K562 (cell line): ENCODE results near the gene CDCA4. TPM values are rescaled to one million over a fixed set of nuclear protein-coding genes. Genes with fewer than 3 reads are reported as not detected.
A peak's percentile ranks its signal among the peaks of the same experiment; 100 is the strongest.

Source experiments
- ATAC-seq: fragments of 200-7000 bp; cut with Tn5 transposase; 3 replicates; pipeline ENCODE4 v1.9.1; 2020; ENCODE audit warnings: moderate library complexity
- BruUV-seq: library from RNA; stranded (reverse); fragments of 400-500 nt; replicated peaks from 2 replicates; lab custom pipeline; 2021; lab: Mats Ljungman, UMichigan
- CTCF ChIA-PET: fragments of 300-600 bp; formaldehyde crosslinking; extraction: SDS; loops from one replicate; lab custom pipeline; 2021; ENCODE audit warnings: low intra/inter-chr PET ratio; lab: Yijun Ruan, JAX
- POLR2A ChIA-PET: fragments of 300-600, 350-650 bp; sonication (Branson Sonifier 250); formaldehyde crosslinking; extraction: SDS; loops from one replicate; lab custom pipeline; 2021; ENCODE audit warnings: antibody characterized with exemption, inconsistent platforms; lab: Yijun Ruan, JAX
- DNase-seq, 4 experiments: peaks; one replicate each; pipeline versions ENCODE4 v3.0.0 to v3.0.0-alpha.2; 2011 to 2018; ENCODE audit warnings: low spot score in 3 of 4, mixed read lengths in 3 of 4; ENCODE audit errors: extremely low read depth in 1 of 4
- FAIRE-seq: peaks from 2 replicates; lab custom pipeline; 2011; peaks lifted over from hg19 to GRCh38; lab: Jason Lieb, UNC
- H2AFZ ChIP-seq: 2 replicates; pipeline ENCODE4 v1.6.0; 2011; ENCODE audit warnings: low read depth, low read length, control low read depth, inconsistent platforms
- H3K27ac ChIP-seq: fragments of 200-600 bp; 3 replicates; pipeline ENCODE4 v1.8.0; 2011; ENCODE audit warnings: low read depth, mild to moderate bottlenecking, control low read depth, inconsistent platforms, low read length, moderate library complexity, mixed read lengths; ENCODE audit errors: extremely low read depth
- H3K27me3 ChIP-seq, 2 experiments: fragments of 300-600 bp in 1 of 2; 2 replicates in 1 of 2; 3 replicates in 1 of 2; pipeline versions ENCODE4 v1.6.0 to v1.8.0; 2011; ENCODE audit warnings: inconsistent platforms in 2 of 2, low read length in 2 of 2, mild to moderate bottlenecking in 1 of 2, mixed read lengths in 1 of 2, moderate library complexity in 1 of 2; ENCODE audit not compliant: control insufficient read depth in 2 of 2, insufficient read depth in 2 of 2
- H3K36me3 ChIP-seq: fragments of 300-600 bp; 3 replicates; pipeline ENCODE4 v1.8.0; 2011; ENCODE audit warnings: mild to moderate bottlenecking, low read length, inconsistent platforms; ENCODE audit not compliant: control insufficient read depth, insufficient read depth
- H3K4me1 ChIP-seq, 2 experiments: fragments of 200-600 bp in 1 of 2; replicated peaks in 1 of 2; 2 replicates in 1 of 2; 3 replicates in 1 of 2; pipeline versions ENCODE4 v1.5.1 to v1.8.0; 2011; ENCODE audit warnings: inconsistent platforms in 2 of 2, low read length in 2 of 2, mild to moderate bottlenecking in 1 of 2, mixed read lengths in 1 of 2, moderate library complexity in 1 of 2; ENCODE audit not compliant: control insufficient read depth in 2 of 2, insufficient read depth in 2 of 2
- H3K4me2 ChIP-seq: 2 replicates; pipeline ENCODE4 v1.6.1; 2011; ENCODE audit warnings: low read length, control low read depth, inconsistent platforms, mixed read lengths; ENCODE audit not compliant: insufficient read depth
- H3K4me3 ChIP-seq: fragments of 200-600 bp; sonication (generic), shearing (Covaris generic); 2 replicates; pipeline ENCODE4 v1.5.1; 2016; ENCODE audit warnings: control low read depth, inconsistent platforms
- H3K79me2 ChIP-seq: fragments of 200-600 bp; 3 replicates; pipeline ENCODE4 v1.8.0; 2011; ENCODE audit warnings: low read length, inconsistent platforms; ENCODE audit not compliant: control insufficient read depth, insufficient read depth
- H3K9ac ChIP-seq, 2 experiments: 2 replicates each; pipeline versions ENCODE4 v1.6.0 to v1.6.1; 2011; ENCODE audit warnings: low read depth in 2 of 2, low read length in 2 of 2, control low read depth in 1 of 2, inconsistent platforms in 1 of 2, mild to moderate bottlenecking in 1 of 2, mixed read lengths in 1 of 2; ENCODE audit not compliant: insufficient read depth in 1 of 2
- H3K9me1 ChIP-seq: one replicate; pipeline ENCODE4 v1.6.0; 2011; ENCODE audit warnings: inconsistent platforms, mild to moderate bottlenecking, low read length, moderate library complexity; ENCODE audit not compliant: control insufficient read depth, insufficient read depth
- H3K9me3 ChIP-seq: replicated peaks from 2 replicates; pipeline ENCODE4 v1.5.1; 2011; ENCODE audit warnings: low read depth, low read length, inconsistent platforms; ENCODE audit not compliant: control insufficient read depth, insufficient read depth
- H4K20me1 ChIP-seq: replicated peaks from 2 replicates; pipeline ENCODE4 v1.6.1; 2011; ENCODE audit warnings: low read length, inconsistent platforms, mixed read lengths; ENCODE audit not compliant: control insufficient read depth, insufficient read depth
- TAF15 ChIP-seq: fragments of 200-400 bp; formaldehyde crosslinking; IDR thresholded peaks from 2 replicates; pipeline ENCODE4 v1.6.1; 2017; ENCODE audit warnings: mild to moderate bottlenecking, low read depth, low read length, moderate library complexity
- ZNF217 ChIP-seq: sonication (generic); formaldehyde crosslinking; IDR thresholded peaks from 2 replicates; pipeline ENCODE4 v1.8.0; 2022; ENCODE audit warnings: mild to moderate bottlenecking, missing genetic modification reagents
- ZNF589 ChIP-seq: fragments of 200-800 bp; sonication (Bioruptor generic); IDR thresholded peaks from 2 replicates; pipeline ENCODE4 v1.6.1; 2016; ENCODE audit warnings: low read depth, missing genetic modification characterization, missing compliant biosample characterization
- WGBS: fragments of 100-300 bp; shearing (Covaris generic); methylation state at CpG from one replicate; pipeline ENCODE4 v1.1.6; 2016; ENCODE audit warnings: low coverage, mixed read lengths; ENCODE audit not compliant: insufficient coverage; ENCODE audit errors: missing lambda C conversion rate; 5-methylcytosine and 5-hydroxymethylcytosine counted together
- in situ Hi-C: fragments of 300-500 bp; cut with MboI; formaldehyde crosslinking; loops from 4 replicates; pipeline ENCODE4 v1.15.0; 2018; ENCODE audit warnings: inconsistent platforms, mixed read lengths
- intact Hi-C: fragments of 100-400 bp; cut with micrococcal nuclease; formaldehyde crosslinking; loops from 2 replicates; pipeline ENCODE4 v1.14.2; 2022
- polyA plus RNA-seq, 8 experiments: library from polyadenylated mRNA; depleted of rRNA in 4 of 8; stranded (reverse) in 5 of 8; unstranded in 3 of 8; fragments of >200 nt; fragmentation: Nextera tagmentation in 2 of 8; fragmentation: Illumina TruSeq in 1 of 8; extraction: Ambion mirVana in 2 of 8; extraction: Trizol in 1 of 8; gene quantifications; 2 replicates each; pipeline versions ENCODE4 v1.2.1 to v1.2.3, GENCODE V29; 2011 to 2014; ENCODE audit warnings: inconsistent platforms in 1 of 8, missing spikeins in 1 of 8
- total RNA-seq, 7 experiments: library from RNA; depleted of rRNA in 6 of 7; stranded (reverse); fragments of >200 nt in 6 of 7; fragmentation: Illumina TruSeq in 2 of 7; extraction: Trizol in 2 of 7; gene quantifications; 2 replicates each; pipeline versions ENCODE4 v1.2.1 to v1.2.3, GENCODE V29; 2011 to 2021; ENCODE audit warnings: low replicate concordance in 1 of 7
- TF ChIP-seq, protein P1 (sequence below), 2 experiments: fragments of 450-650 bp; IDR thresholded peaks; 2 replicates each; pipeline ENCODE4 v1.6.1; 2016; ENCODE audit warnings: mild to moderate bottlenecking in 2 of 2, borderline replicate concordance in 1 of 2, low read depth in 1 of 2, moderate library complexity in 1 of 2
- TF ChIP-seq, protein P2 (sequence below), 3 experiments: IDR thresholded peaks in 2 of 3; conservative IDR thresholded peaks in 1 of 3; 2 replicates each; pipeline ENCODE4 v1.5.1; 2011 to 2012; ENCODE audit warnings: low read length in 3 of 3, mild to moderate bottlenecking in 3 of 3, control low read depth in 2 of 3, improper control_type of control experiment in 1 of 3, inconsistent platforms in 1 of 3, low read depth in 1 of 3, mixed read lengths in 1 of 3, moderate library complexity in 1 of 3; ENCODE audit not compliant: insufficient read depth in 2 of 3

Gene CDCA4
- total and polyA plus RNA-seq, 9 of the 15 experiments (the other 6 are each of a cell fraction or from before 2014, with no cell fraction given), result 6.6 to 44.2 (median 23.0) TPM

DNA sequence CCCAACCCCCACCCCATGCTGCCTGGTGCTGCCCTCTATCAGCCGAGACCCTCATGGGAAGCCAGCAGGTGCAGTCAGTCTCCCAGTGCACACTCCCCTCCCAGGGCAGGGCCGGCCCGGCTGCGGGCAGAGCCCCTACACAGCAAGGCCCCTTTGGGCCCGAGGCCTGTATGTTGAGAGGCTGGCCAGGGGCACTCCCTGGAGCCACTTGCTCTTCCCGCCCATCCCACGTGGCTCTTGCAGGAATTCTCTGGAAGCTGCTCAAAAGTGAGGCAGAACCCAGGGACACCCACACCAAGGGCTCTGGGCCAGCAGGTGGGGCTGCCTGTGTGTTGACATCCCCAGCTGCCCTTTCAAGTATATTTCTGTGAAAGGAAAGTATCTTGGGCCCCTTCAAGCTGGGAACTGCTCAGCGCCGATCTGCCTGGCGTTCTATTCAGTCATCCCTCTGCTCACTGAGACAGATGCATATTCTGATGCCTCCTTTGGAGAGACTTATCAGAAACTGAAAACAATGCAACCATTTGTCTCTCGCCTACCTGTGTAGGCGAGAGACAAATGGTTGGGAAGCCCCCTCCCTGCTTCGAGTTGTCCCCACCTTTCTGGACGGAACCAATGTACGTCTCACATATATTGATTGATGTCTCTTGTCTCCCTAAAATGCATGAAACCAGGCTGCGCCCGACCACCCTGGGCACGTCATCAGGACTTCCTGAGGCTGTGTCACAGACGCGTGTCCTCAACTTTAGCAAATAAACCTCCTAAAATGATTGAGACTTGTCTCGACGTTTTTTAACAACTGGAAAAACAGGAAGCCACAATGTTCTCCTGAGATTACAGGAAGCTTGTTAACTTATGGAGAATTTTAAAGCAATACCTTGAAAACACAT lies 38.4 kb upstream of the CDCA4 start:
- Histone ChIP-seq H3K27me3 (peaks cover 3 to 19% of the 10 kb centered on the region in 2 experiments; a peak in 3 of 5 replicates), H3K79me2 (no peaks in the 10 kb centered on the region), H3K27ac (no peak overlapping the region), H3K4me3 (no peak overlapping the region), H3K36me3 (no peaks in the 10 kb centered on the region), H3K4me1 (peaks cover 0 to 32% of the 10 kb centered on the region in 2 experiments; a peak in 3 of 5 replicates), H4K20me1 (no peaks in the 10 kb centered on the region; the same call in 1 of the 2 replicates), H3K4me2 (no peak overlapping the region), H3K9me3 (no peaks in the 10 kb centered on the region), H3K9me1 (no peaks in the 10 kb centered on the region), H2AFZ (no peak overlapping the region), H3K9ac (no peak overlapping the region; a peak in 1 of 4 replicates)
- BruUV-seq, result no TSS peak
- WGBS, result 26% methylated on average over 17 of the region's 22 CpGs
- ChIA-PET POLR2A (no interaction called here), CTCF (interaction anchor here (0.6 kb wide), 1 partner anchor 143 kb away, joined by 3 read pairs; no protein-coding TSS in a partner anchor)
- 0 out of 3 replicates have a peak, but pooled peaks have one; percentile 40 for ATAC-seq
- FAIRE-seq, result no peak
- intact Hi-C loops (no loop called here), in situ Hi-C loops (no loop called here)
- TF ChIP-seq, protein P1, sequence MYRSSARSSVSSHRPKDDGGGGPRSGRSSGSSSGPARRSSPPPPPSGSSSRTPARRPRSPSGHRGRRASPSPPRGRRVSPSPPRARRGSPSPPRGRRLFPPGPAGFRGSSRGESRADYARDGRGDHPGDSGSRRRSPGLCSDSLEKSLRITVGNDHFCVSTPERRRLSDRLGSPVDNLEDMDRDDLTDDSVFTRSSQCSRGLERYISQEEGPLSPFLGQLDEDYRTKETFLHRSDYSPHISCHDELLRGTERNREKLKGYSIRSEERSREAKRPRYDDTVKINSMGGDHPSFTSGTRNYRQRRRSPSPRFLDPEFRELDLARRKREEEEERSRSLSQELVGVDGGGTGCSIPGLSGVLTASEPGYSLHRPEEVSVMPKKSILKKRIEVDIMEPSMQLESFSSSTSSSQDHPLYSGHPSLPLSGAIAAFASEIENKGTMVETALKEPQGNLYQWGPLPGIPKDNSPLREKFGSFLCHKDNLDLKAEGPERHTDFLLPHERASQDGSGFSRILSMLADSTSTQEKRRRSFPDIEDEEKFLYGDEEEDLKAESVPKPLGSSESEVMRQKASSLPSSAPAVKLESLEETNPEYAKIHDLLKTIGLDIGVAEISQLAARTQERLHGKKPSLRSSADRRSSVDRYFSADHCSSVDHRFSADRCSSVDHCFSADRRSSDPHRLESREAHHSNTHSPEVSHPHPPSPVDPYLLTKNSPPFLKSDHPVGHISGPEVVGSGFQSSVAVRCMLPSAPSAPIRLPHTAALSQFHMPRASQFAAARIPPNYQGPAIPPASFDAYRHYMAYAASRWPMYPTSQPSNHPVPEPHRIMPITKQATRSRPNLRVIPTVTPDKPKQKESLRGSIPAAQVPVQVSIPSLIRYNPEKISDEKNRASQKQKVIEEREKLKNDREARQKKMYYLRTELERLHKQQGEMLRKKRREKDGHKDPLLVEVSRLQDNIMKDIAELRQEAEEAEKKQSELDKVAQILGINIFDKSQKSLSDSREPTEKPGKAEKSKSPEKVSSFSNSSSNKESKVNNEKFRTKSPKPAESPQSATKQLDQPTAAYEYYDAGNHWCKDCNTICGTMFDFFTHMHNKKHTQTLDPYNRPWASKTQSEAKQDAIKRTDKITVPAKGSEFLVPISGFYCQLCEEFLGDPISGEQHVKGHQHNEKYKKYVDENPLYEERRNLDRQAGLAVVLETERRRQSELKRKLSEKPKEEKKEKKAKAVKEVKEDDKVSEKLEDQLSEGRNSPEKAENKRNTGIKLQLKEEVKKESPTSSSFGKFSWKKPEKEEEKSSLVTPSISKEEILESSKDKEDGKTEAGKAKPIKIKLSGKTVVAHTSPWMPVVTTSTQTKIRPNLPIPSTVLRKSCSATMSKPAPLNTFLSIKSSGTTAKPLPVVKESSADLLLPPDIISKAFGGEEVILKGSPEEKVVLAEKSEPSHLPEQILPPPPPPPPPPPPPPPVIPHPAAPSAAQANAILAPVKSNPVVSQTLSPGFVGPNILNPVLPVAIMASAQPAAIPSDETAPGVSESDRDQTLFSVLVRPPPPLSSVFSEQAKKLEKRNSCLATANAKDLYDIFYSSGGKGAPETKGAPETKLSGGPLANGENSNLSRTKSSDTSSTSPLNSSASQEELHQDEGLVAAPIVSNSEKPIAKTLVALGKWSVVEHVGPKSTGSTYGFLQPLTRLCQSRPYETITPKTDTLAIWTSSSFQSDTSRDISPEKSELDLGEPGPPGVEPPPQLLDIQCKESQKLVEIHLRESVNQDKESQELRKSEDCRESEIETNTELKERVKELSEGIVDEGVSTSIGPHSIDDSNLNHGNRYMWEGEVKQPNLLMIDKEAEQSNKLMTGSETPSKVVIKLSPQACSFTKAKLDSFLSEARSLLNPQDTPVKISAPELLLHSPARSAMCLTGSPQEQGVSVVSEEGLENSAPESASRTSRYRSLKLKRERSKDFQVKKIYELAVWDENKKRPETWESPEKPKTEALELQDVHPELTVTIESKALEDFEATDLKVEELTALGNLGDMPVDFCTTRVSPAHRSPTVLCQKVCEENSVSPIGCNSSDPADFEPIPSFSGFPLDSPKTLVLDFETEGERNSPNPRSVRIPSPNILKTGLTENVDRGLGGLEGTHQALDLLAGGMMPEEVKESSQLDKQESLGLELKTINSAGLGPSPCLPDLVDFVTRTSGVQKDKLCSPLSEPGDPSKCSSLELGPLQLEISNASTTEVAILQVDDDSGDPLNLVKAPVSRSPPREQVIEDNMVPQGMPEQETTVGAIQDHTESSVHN (IDR thresholded peaks at IDR 0.05; ENCODE audit: borderline replicate concordance in 1 of 2, low read depth in 1 of 2), result no peak
- TF ChIP-seq, protein P2, sequence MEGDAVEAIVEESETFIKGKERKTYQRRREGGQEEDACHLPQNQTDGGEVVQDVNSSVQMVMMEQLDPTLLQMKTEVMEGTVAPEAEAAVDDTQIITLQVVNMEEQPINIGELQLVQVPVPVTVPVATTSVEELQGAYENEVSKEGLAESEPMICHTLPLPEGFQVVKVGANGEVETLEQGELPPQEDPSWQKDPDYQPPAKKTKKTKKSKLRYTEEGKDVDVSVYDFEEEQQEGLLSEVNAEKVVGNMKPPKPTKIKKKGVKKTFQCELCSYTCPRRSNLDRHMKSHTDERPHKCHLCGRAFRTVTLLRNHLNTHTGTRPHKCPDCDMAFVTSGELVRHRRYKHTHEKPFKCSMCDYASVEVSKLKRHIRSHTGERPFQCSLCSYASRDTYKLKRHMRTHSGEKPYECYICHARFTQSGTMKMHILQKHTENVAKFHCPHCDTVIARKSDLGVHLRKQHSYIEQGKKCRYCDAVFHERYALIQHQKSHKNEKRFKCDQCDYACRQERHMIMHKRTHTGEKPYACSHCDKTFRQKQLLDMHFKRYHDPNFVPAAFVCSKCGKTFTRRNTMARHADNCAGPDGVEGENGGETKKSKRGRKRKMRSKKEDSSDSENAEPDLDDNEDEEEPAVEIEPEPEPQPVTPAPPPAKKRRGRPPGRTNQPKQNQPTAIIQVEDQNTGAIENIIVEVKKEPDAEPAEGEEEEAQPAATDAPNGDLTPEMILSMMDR (IDR thresholded peaks at IDR 0.05 in 2 of 3, conservative IDR thresholded peaks at IDR 0.05 in 1 of 3; ENCODE audit: insufficient read depth in 2 of 3, low read depth in 1 of 3, low read length in 3 of 3), result peak in 1 of 3 experiments; percentile 15; a peak in 1 of 6 replicates
- TF ChIP-seq ZNF217 (no peak), ZNF589 (CRISPR knock-in tag) (no peak), TAF15 (no peak)
- no peak for DNase-seq
